Measurements from ENCODE around the gene LCN10. TPM values are rescaled to one million over a fixed set of nuclear protein-coding genes. Genes with fewer than 3 reads are reported as not detected.
"Not testable (repeated sequence)": the region's sequence is repeated elsewhere in the genome, so short reads cannot be mapped to it uniquely, and the experiment has no call there.

LCN10 gene
- polyA plus RNA-seq, 2 of the 4 experiments (the other 2 are of a cell fraction), result not detected

DNA sequence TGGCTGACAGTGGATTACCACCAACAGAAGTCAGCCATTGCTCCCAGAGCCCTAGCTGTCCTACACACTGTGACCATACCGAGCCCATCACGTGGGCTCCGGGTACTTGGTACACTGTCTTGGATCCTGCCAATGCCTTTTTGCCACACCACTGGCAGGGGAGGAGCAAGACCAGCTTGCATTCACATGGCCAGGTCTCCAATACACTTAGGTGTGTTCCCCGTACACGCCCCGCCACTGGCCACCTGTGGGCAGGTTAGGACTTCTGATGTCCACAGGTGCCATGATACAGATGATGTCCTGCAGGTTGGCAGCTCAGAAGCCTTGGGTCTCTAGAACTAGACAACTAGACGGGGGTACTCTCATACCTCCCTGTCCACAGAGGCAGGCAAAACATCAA is 35.7 kb downstream of the LCN10 start:
- Histone ChIP-seq H3K4me1 (peaks cover 16% of the 10 kb centered on the region), H3K4me2 (no peak overlapping the region), H3K9me3 (no peaks in the 10 kb centered on the region), H3K4me3 (no peak overlapping the region), H3K27ac (no peak overlapping the region)
- ATAC-seq, result no peak
- CTCF ChIA-PET, result interaction anchor here (0.8 to 5.3 kb wide), 5 partner anchors 8 to 36 kb away, joined by 3 to 54 read pairs (median 5); no protein-coding TSS in a partner anchor
- no peak for TF ChIP-seq POLR2AphosphoS2 (conservative IDR thresholded peaks at IDR 0.05; ENCODE audit: low read length)
- FAIRE-seq, result no peak
- no peak for DNase-seq (ENCODE audit: low read depth in 1 of 2, low spot score in 1 of 2)
- 91% methylated on average over 7 of the region's 7 CpGs for WGBS (ENCODE audit: missing lambda C conversion rate)
- POLR2A ChIA-PET, result no interaction called here

- DNase-seq (ENCODE audit: low read depth in 1 of 2, low spot score in 1 of 2), result no peak
- no peaks in the 10 kb centered on the region for H3K9me3 ChIP-seq
- no peak overlapping the region for H3K27ac ChIP-seq
- 63% methylated on average over 7 of the region's 7 CpGs for whole genome bisulfite sequencing (ENCODE audit: missing lambda C conversion rate)
- H3K4me1 ChIP-seq, result peaks cover 2% of the 10 kb centered on the region; the same call in 1 of the 3 replicates
- ATAC-seq, result peak in 1 of 2 experiments; percentile 41; a peak in 3 of 6 replicates
- no peak for FAIRE-seq
- no peak overlapping the region for H3K4me3 ChIP-seq
- TF ChIP-seq BHLHE40 (IDR thresholded peaks at IDR 0.05; ENCODE audit: low read depth, low read length), result no peak
- TF ChIP-seq BCL3 (IDR thresholded peaks at IDR 0.05), result no peak
- no peak for TF ChIP-seq CBX8 (IDR thresholded peaks at IDR 0.05)
- no peak for TF ChIP-seq HMGXB4 (CRISPR knock-in tag; IDR thresholded peaks at IDR 0.05; ENCODE audit: borderline replicate concordance)
- no peak for TF ChIP-seq POLR2A (IDR thresholded peaks at IDR 0.05; ENCODE audit: low read length)
- no peak for TF ChIP-seq EHF (CRISPR knock-in tag; IDR thresholded peaks at IDR 0.05)
- no peak for TF ChIP-seq HOXB13 (CRISPR knock-in tag; IDR thresholded peaks at IDR 0.05; ENCODE audit: low read depth)
- TF ChIP-seq NFE2L2 (conservative IDR thresholded peaks at IDR 0.05; ENCODE audit: low read length), result no peak
- no peak for TF ChIP-seq KDM1A (IDR thresholded peaks at IDR 0.05; ENCODE audit: low read depth)
- TF ChIP-seq HEYL (CRISPR knock-in tag; IDR thresholded peaks at IDR 0.05), result no peak
- no peak for TF ChIP-seq ZNF302 (CRISPR knock-in tag; IDR thresholded peaks at IDR 0.05)
- ChIA-PET POLR2A (no interaction called here), CTCF (interaction anchor here (0.8 to 5.3 kb wide), 4 partner anchors 8 to 19 kb away, joined by 3 to 54 read pairs (median 3); no protein-coding TSS in a partner anchor)
- H3K4me2 ChIP-seq, result no peak overlapping the region
Measured at GRCh38 chr9:136705564-136705963, 37.2 kb downstream of the LCN10 start.

- CTCF ChIA-PET, result interaction anchor here (1.0 to 5.3 kb wide), 3 partner anchors 8 to 19 kb away, joined by 3 to 54 read pairs (median 3); no protein-coding TSS in a partner anchor
- H3K4me2 ChIP-seq; H3K4me1 ChIP-seq; POLR2A ChIA-PET; ATAC-seq; DNase-seq (ENCODE audit: low read depth in 1 of 2, low spot score in 1 of 2); H3K4me3 ChIP-seq; FAIRE-seq; H3K27ac ChIP-seq; H3K9me3 ChIP-seq: not testable (repeated sequence)
- WGBS (ENCODE audit: missing lambda C conversion rate), result 86% methylated on average over 8 of the region's 8 CpGs
Measured at GRCh38 chr9:136704741-136705140, 38.0 kb downstream of the LCN10 start.

DNA sequence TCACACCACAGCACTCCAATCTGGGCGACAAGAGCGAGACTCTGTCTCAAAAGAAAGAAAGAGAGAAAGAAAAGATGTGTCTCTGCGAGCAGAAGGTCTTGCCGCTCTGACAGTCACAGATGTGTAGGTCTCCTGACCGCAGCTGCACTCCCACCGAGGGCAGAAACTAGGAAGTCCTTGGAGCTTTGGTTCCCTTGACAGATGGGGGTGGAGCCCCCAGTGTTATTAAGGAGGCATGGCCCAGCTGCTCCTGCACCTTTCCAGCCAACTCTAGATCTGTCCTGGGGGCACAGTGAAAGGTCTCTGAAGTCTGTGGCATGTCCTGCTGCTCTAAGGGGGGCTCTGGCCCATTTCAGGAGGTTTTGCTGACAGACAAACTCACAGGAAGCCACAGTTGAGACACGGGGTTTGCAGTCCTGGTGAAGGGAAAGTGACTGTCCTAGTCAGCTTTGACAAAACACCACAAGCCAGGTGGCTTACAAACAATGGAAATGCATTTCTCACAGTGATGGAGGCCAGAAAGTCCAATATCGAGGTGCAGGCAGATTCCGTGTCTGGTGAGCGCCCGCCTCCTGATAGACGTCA is 39.4 kb downstream of the LCN10 start:
- DNase-seq (ENCODE audit: low read depth in 1 of 2, low spot score in 1 of 2), result no peak
- ChIA-PET POLR2A (no interaction called here), CTCF (interaction anchor here (0.9 to 1.6 kb wide), 4 partner anchors 9 to 215 kb away, joined by 3 to 6 read pairs (median 4); no protein-coding TSS in a partner anchor)
- 83% methylated on average over 12 of the region's 12 CpGs for WGBS (ENCODE audit: missing lambda C conversion rate)
- Histone ChIP-seq H3K4me3 (no peak overlapping the region), H3K4me1 (peaks cover 4% of the 10 kb centered on the region), H3K27ac (no peak overlapping the region), H3K9me3 (no peaks in the 10 kb centered on the region), H3K4me2 (no peak overlapping the region)
- no peak for ATAC-seq
- no peak for TF ChIP-seq CBX2 (IDR thresholded peaks at IDR 0.05; ENCODE audit: borderline replicate concordance, low read depth)
- no peak for TF ChIP-seq HES2 (IDR thresholded peaks at IDR 0.05)
- TF ChIP-seq RARB (CRISPR knock-in tag; IDR thresholded peaks at IDR 0.05), result no peak
- TF ChIP-seq, protein P1, sequence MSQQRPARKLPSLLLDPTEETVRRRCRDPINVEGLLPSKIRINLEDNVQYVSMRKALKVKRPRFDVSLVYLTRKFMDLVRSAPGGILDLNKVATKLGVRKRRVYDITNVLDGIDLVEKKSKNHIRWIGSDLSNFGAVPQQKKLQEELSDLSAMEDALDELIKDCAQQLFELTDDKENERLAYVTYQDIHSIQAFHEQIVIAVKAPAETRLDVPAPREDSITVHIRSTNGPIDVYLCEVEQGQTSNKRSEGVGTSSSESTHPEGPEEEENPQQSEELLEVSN (IDR thresholded peaks at IDR 0.05; ENCODE audit: borderline replicate concordance, low read depth), result no peak
- no peak for TF ChIP-seq TP53 (CRISPR knock-in tag; IDR thresholded peaks at IDR 0.05)
- TF ChIP-seq HOXA7 (CRISPR knock-in tag; IDR thresholded peaks at IDR 0.05), result no peak
- no peak for TF ChIP-seq EHMT2 (IDR thresholded peaks at IDR 0.05; ENCODE audit: low read depth)
- TF ChIP-seq MAZ (IDR thresholded peaks at IDR 0.05; ENCODE audit: borderline replicate concordance, low read depth, low read length), result no peak
- FAIRE-seq, result no peak

Data from A549 (cell line).